ENCODE results near the gene EFNA2. TPM values are rescaled to one million over a fixed set of nuclear protein-coding genes. Genes with fewer than 3 reads are reported as not detected.
"Not testable (repeated sequence)": the region's sequence is repeated elsewhere in the genome, so short reads cannot be mapped to it uniquely, and the experiment has no call there.

Gene EFNA2
- total RNA-seq, 1 experiment from 2014 or later = 14.3 TPM

DNA sequence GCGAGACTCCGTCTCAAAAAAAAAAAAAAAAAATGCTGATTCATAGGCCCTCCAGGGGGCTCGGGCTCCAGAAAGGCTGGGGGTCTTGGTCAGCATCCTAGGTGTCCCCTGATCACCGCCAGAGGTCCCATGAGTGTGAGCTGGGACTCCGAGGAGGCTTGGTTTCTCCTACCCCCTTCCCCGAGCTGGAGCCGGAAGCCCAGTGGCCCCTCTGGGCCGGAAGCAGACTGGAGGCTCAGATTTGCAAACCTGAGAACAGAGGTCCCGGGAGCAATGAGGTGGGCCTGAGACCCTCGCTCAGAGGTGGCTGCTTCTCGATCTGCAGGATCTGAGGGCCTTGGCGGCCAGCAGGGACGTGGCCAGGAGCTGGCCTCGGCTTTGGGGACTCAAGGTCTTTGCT is 41.5 kb downstream of the EFNA2 start:
- Histone ChIP-seq H2AFZ (ENCODE audit: low read length) (no peak overlapping the region), H3K79me2 (ENCODE audit: insufficient read depth, low read length) (no peaks in the 10 kb centered on the region), H2BK5ac (ENCODE audit: insufficient read length, low read length) (no peak overlapping the region), H3K14ac (ENCODE audit: insufficient read depth, low read length) (no peak overlapping the region), H3K9me3 (ENCODE audit: control insufficient read depth, low read depth, low read length) (no peaks in the 10 kb centered on the region), H3K23me2 (ENCODE audit: insufficient read length, low read depth, low read length, poor library complexity, severe bottlenecking) (no peaks in the 10 kb centered on the region), H3K9ac (ENCODE audit: extremely low read depth, insufficient read length, low read length) (no peak overlapping the region), H2AK5ac (ENCODE audit: insufficient read length, low read length) (no peak overlapping the region), H3K27ac (ENCODE audit: insufficient read length, low read depth, low read length) (no peak overlapping the region), H4K5ac (ENCODE audit: insufficient read length, low read depth, low read length) (no peak overlapping the region), H2BK15ac (ENCODE audit: low read depth, low read length) (no peak overlapping the region), H4K91ac (ENCODE audit: insufficient read length, low read depth, low read length) (no peak overlapping the region), H3K27me3 (ENCODE audit: insufficient read depth, low read length) (no peaks in the 10 kb centered on the region), H2BK12ac (ENCODE audit: insufficient read length, low read depth, low read length) (no peak overlapping the region), H3K4ac (ENCODE audit: low read depth, low read length) (no peak overlapping the region), H4K20me1 (ENCODE audit: control insufficient read depth, insufficient read depth, insufficient read length) (no peaks in the 10 kb centered on the region), H3K4me2 (ENCODE audit: insufficient read depth, insufficient read length, low read length) (no peak overlapping the region), H3K56ac (ENCODE audit: insufficient read length, low read depth, low read length) (no peak overlapping the region), H3K79me1 (ENCODE audit: insufficient read depth, low read depth, low read length, poor library complexity, severe bottlenecking) (no peaks in the 10 kb centered on the region), H4K8ac (replicated peaks; ENCODE audit: insufficient read length, low read depth, low read length) (no peak overlapping the region), H2BK20ac (ENCODE audit: low read depth, low read length, poor library complexity, severe bottlenecking) (no peak overlapping the region), H3K4me1 (ENCODE audit: insufficient read depth, low read length) (no peaks in the 10 kb centered on the region), H2BK120ac (ENCODE audit: low read depth, low read length, poor library complexity, severe bottlenecking) (no peak overlapping the region), H3K23ac (ENCODE audit: insufficient read length, low read depth, low read length) (no peak overlapping the region), H3K18ac (ENCODE audit: insufficient read length, low read depth, low read length) (no peak overlapping the region), H3T11ph (ENCODE audit: low read length) (no peak overlapping the region)
- peak overlapping the region in 2 of 3 experiments; percentile 15 to 81; a peak in 2 of 7 replicates for H3K27ac Mint-ChIP-seq
- no peak overlapping the region for H3K4me3 Mint-ChIP-seq
- DNase-seq = no peak
- WGBS (ENCODE audit: extremely low coverage, insufficient read length, low lambda C conversion rate) = no CpG with 5 or more reads among the region's 14 CpGs
- peaks cover 2% of the 10 kb centered on the region; the same call in 1 of the 2 replicates for H3K27me3 Mint-ChIP-seq (ENCODE audit: low read depth)
- no peaks in the 10 kb centered on the region; a peak in 1 of 5 replicates for H3K9me3 Mint-ChIP-seq
- H3K36me3 Mint-ChIP-seq (ENCODE audit: insufficient read depth in 1 of 3, low read depth in 3 of 3) = no peaks in the 10 kb centered on the region
- TF ChIP-seq CTCF (conservative IDR thresholded peaks at IDR 0.05) = no peak
- H3K4me1 Mint-ChIP-seq = peaks cover 0 to 7% of the 10 kb centered on the region in 2 experiments; a peak in 2 of 4 replicates

- WGBS (ENCODE audit: extremely low coverage, insufficient read length, low lambda C conversion rate) = no CpG with 5 or more reads among the region's 8 CpGs
- H3K9me3 Mint-ChIP-seq; H3K79me1 ChIP-seq (ENCODE audit: insufficient read depth, low read depth, low read length, poor library complexity, severe bottlenecking); H3K79me2 ChIP-seq (ENCODE audit: insufficient read depth, low read length); H3K14ac ChIP-seq (ENCODE audit: insufficient read depth, low read length); H3K4ac ChIP-seq (ENCODE audit: low read depth, low read length); H2AFZ ChIP-seq (ENCODE audit: low read length); H3K18ac ChIP-seq (ENCODE audit: insufficient read length, low read depth, low read length); H4K5ac ChIP-seq (ENCODE audit: insufficient read length, low read depth, low read length); DNase-seq; H3K4me3 Mint-ChIP-seq; H3K27me3 ChIP-seq (ENCODE audit: insufficient read depth, low read length); H2BK15ac ChIP-seq (ENCODE audit: low read depth, low read length); H3K4me1 Mint-ChIP-seq; H3K4me1 ChIP-seq (ENCODE audit: insufficient read depth, low read length); H2BK12ac ChIP-seq (ENCODE audit: insufficient read length, low read depth, low read length); H3K4me2 ChIP-seq (ENCODE audit: insufficient read depth, insufficient read length, low read length); H3K36me3 Mint-ChIP-seq (ENCODE audit: insufficient read depth in 1 of 3, low read depth in 3 of 3); H3K56ac ChIP-seq (ENCODE audit: insufficient read length, low read depth, low read length); H2BK5ac ChIP-seq (ENCODE audit: insufficient read length, low read length); H4K8ac ChIP-seq (replicated peaks; ENCODE audit: insufficient read length, low read depth, low read length); H4K20me1 ChIP-seq (ENCODE audit: control insufficient read depth, insufficient read depth, insufficient read length); H3K27me3 Mint-ChIP-seq (ENCODE audit: low read depth); H3K23me2 ChIP-seq (ENCODE audit: insufficient read length, low read depth, low read length, poor library complexity, severe bottlenecking); H3K27ac Mint-ChIP-seq; H2BK120ac ChIP-seq (ENCODE audit: low read depth, low read length, poor library complexity, severe bottlenecking); H2AK5ac ChIP-seq (ENCODE audit: insufficient read length, low read length); H3K23ac ChIP-seq (ENCODE audit: insufficient read length, low read depth, low read length); H3K27ac ChIP-seq (ENCODE audit: insufficient read length, low read depth, low read length); H3K9ac ChIP-seq (ENCODE audit: extremely low read depth, insufficient read length, low read length); H2BK20ac ChIP-seq (ENCODE audit: low read depth, low read length, poor library complexity, severe bottlenecking); H3T11ph ChIP-seq (ENCODE audit: low read length); H3K9me3 ChIP-seq (ENCODE audit: control insufficient read depth, low read depth, low read length); H4K91ac ChIP-seq (ENCODE audit: insufficient read length, low read depth, low read length): not testable (repeated sequence)
These were observed 46.5 kb downstream of the EFNA2 start for GRCh38 chr19:1332208-1332607.
